Activated T-helper 1 cell treated with Interleukin-2 at 50 U/mL for 16 hours (primary cell): ENCODE measurements around the gene SF3B4.
A peak's percentile ranks its signal among the peaks of the same experiment; 100 is the strongest.
"Not testable (repeated sequence)": the region's sequence is repeated elsewhere in the genome, so short reads cannot be mapped to it uniquely, and the experiment has no call there.

Experiments used
- DNase-seq: peaks from one replicate; pipeline ENCODE4 v3.0.0-alpha.2; 2020; ENCODE audit warnings: low read depth

SF3B4 gene

GRCh38 chr1:149927563-149928400 is at the start of gene SF3B4:
SF3B4 (minus strand) TSS chr1:149927803; CDS start chr1:149927759, 44 bp downstream.
- DNase-seq: peak; percentile 94

GRCh38 chr1:149977345-149977744 is 49.7 kb upstream of the SF3B4 start:
- no peak for DNase-seq

GRCh38 chr1:149972547-149972946 is 44.9 kb upstream of the SF3B4 start:
- no peak for DNase-seq

GRCh38 chr1:149967646-149968045 is 40.0 kb upstream of the SF3B4 start:
- DNase-seq: no peak

- DNase-seq: no peak
These were observed 39.4 kb upstream of the SF3B4 start for GRCh38 chr1:149967041-149967440.

GRCh38 chr1:149966405-149966804 is 38.8 kb upstream of the SF3B4 start:
- DNase-seq: no peak

GRCh38 chr1:149965440-149965839 is 37.8 kb upstream of the SF3B4 start:
- no peak for DNase-seq

GRCh38 chr1:149963358-149963757 is 35.8 kb upstream of the SF3B4 start:
- no peak for DNase-seq

- DNase-seq: no peak
These were observed 35.1 kb upstream of the SF3B4 start for GRCh38 chr1:149962736-149963135.

GRCh38 chr1:149962039-149962647 is 34.5 kb upstream of the SF3B4 start:
- no peak for DNase-seq

- not testable (repeated sequence) for DNase-seq
These were observed 29.9 kb upstream of the SF3B4 start for GRCh38 chr1:149957548-149957947.

- no peak for DNase-seq
These were observed 22.3 kb upstream of the SF3B4 start for GRCh38 chr1:149949911-149950310.

GRCh38 chr1:149945206-149945605 is 17.6 kb upstream of the SF3B4 start:
- DNase-seq: no peak

- no peak for DNase-seq
These were observed 15.3 kb upstream of the SF3B4 start for GRCh38 chr1:149942885-149943284.

- DNase-seq: no peak
These were observed 14.6 kb upstream of the SF3B4 start for GRCh38 chr1:149942207-149942606.

GRCh38 chr1:149940427-149940826 is 12.8 kb upstream of the SF3B4 start:
- DNase-seq: no peak

- DNase-seq: not testable (repeated sequence)
These were observed 11.0 kb upstream of the SF3B4 start for GRCh38 chr1:149938668-149939003.

GRCh38 chr1:149937759-149938158 is 10.2 kb upstream of the SF3B4 start:
- DNase-seq: no peak

GRCh38 chr1:149936992-149937705 is 9.5 kb upstream of the SF3B4 start:
- no peak for DNase-seq

GRCh38 chr1:149936170-149936991 is 8.8 kb upstream of the SF3B4 start, which contains the start of gene MTMR11:
MTMR11 (minus strand) TSS chr1:149936879; CDS start chr1:149936647, 232 bp downstream.
- no peak for DNase-seq

GRCh38 chr1:149934356-149934755 is 6.8 kb upstream of the SF3B4 start:
- no peak for DNase-seq

- no peak for DNase-seq
These were observed 5.6 kb upstream of the SF3B4 start for GRCh38 chr1:149933208-149933607.
